Measurements from ENCODE around the gene GPR52.

GRCh38 chr1:174447866-174448530 is at the start of gene GPR52:
- no peak for TF ChIP-seq CTCF (IDR thresholded peaks at IDR 0.05)
- TF ChIP-seq EP300 (IDR thresholded peaks at IDR 0.05) = no peak
- no peak for TF ChIP-seq POLR2A (IDR thresholded peaks at IDR 0.05)
